GM19438 (cell line): ENCODE data around the gene TRABD.
"Not testable (repeated sequence)": the region's sequence is repeated elsewhere in the genome, so short reads cannot be mapped to it uniquely, and the experiment has no call there.

Experiments used
- ATAC-seq: cut with Tn5 transposase; IDR thresholded peaks from one replicate; pipeline ENCODE4 v1.9.1; 2021; ENCODE audit warnings: low read depth; ENCODE audit not compliant: unreplicated experiment

Gene TRABD

GRCh38 chr22:50151571-50152537 is 33.9 kb upstream of the TRABD start:
- no peak for ATAC-seq

- ATAC-seq, result no peak
Observed at GRCh38 chr22:50153056-50153755, 32.5 kb upstream of the TRABD start.

GRCh38 chr22:50153756-50154140 is 32.0 kb upstream of the TRABD start:
- no peak for ATAC-seq

- no peak for ATAC-seq
Observed at GRCh38 chr22:50157709-50158375, 27.9 kb upstream of the TRABD start.

GRCh38 chr22:50160947-50161346 is 24.8 kb upstream of the TRABD start:
- ATAC-seq, result no peak

GRCh38 chr22:50161508-50162390 is 24.0 kb upstream of the TRABD start:
- no peak for ATAC-seq

- ATAC-seq, result no peak
Observed at GRCh38 chr22:50162391-50162956, 23.2 kb upstream of the TRABD start.

- ATAC-seq, result no peak
Observed at GRCh38 chr22:50165436-50166123, 20.1 kb upstream of the TRABD start.

GRCh38 chr22:50167689-50168489 is 17.8 kb upstream of the TRABD start:
- no peak for ATAC-seq

GRCh38 chr22:50168490-50169180 is 17.1 kb upstream of the TRABD start:
- not testable (repeated sequence) for ATAC-seq

GRCh38 chr22:50169181-50169759 is 16.4 kb upstream of the TRABD start:
- ATAC-seq, result no peak

- ATAC-seq, result no peak
Observed at GRCh38 chr22:50169774-50170341, 15.9 kb upstream of the TRABD start.

- no peak for ATAC-seq
Observed at GRCh38 chr22:50170453-50171318, 15.0 kb upstream of the TRABD start, which contains the start of gene PANX2. Gene PANX2, plus strand, starts transcription at chr22:50170731. Its CDS starts 0 bp downstream, at chr22:50170731.

GRCh38 chr22:50171319-50171964 is 14.3 kb upstream of the TRABD start:
- ATAC-seq, result no peak

- ATAC-seq, result no peak
Observed at GRCh38 chr22:50171965-50172421, 13.7 kb upstream of the TRABD start.
